CD14-positive monocyte (primary cell): Measurements from ENCODE around the gene MAP4K3. TPM values are rescaled to one million over a fixed set of nuclear protein-coding genes. Genes with fewer than 3 reads are reported as not detected.

Experiments
- DNase-seq, 3 donors: peaks; one replicate each; pipeline ENCODE4 v3.0.0-alpha.2; 2011 to 2022
- H2AFZ ChIP-seq: 2 replicates; pipeline ENCODE4 v1.6.0; 2012; ENCODE audit warnings: mild to moderate bottlenecking, low read depth, low read length, inconsistent platforms; ENCODE audit not compliant: insufficient read depth, poor library complexity, severe bottlenecking
- H3K27ac ChIP-seq, 2 donors: 1 replicate in 1 of 2; 2 replicates in 1 of 2; pipeline ENCODE4 v1.5.1; 2012 to 2013; ENCODE audit warnings: low read length in 2 of 2, control low read depth in 1 of 2, inconsistent platforms in 1 of 2, low read depth in 1 of 2, mild to moderate bottlenecking in 1 of 2
- H3K27me3 ChIP-seq, 2 donors: one replicate each; pipeline versions ENCODE4 v1.6.0 to v1.6.1; 2011 to 2013; ENCODE audit warnings: low read length in 2 of 2; ENCODE audit not compliant: control insufficient read depth in 2 of 2, insufficient read depth in 2 of 2
- H3K36me3 ChIP-seq, 2 donors: replicated peaks in 1 of 2; 1 replicate in 1 of 2; 2 replicates in 1 of 2; pipeline versions ENCODE4 v1.5.1 to v1.6.1; 2012 to 2013; ENCODE audit warnings: low read length in 2 of 2, control low read depth in 1 of 2, inconsistent platforms in 1 of 2, mild to moderate bottlenecking in 1 of 2; ENCODE audit not compliant: insufficient read depth in 2 of 2, control insufficient read depth in 1 of 2
- H3K4me1 ChIP-seq, 2 donors: 1 replicate in 1 of 2; 2 replicates in 1 of 2; pipeline versions ENCODE4 v1.5.1 to v1.6.1; 2012 to 2013; ENCODE audit warnings: low read length in 2 of 2, control low read depth in 1 of 2, inconsistent platforms in 1 of 2, mild to moderate bottlenecking in 1 of 2, moderate library complexity in 1 of 2; ENCODE audit not compliant: insufficient read depth in 2 of 2, control insufficient read depth in 1 of 2
- H3K4me2 ChIP-seq: replicated peaks from 2 replicates; pipeline ENCODE3; 2012; ENCODE audit warnings: low read length, moderate library complexity, mild to moderate bottlenecking; ENCODE audit not compliant: poor library complexity, severe bottlenecking; ENCODE audit errors: extremely low read depth
- H3K4me3 ChIP-seq, 3 experiments: fragments of 200-600 bp in 1 of 3; sonication (generic) in 1 of 3; replicated peaks in 1 of 3; 1 replicate in 2 of 3; 2 replicates in 1 of 3; pipeline ENCODE4 v1.5.1; 2011 to 2013; ENCODE audit warnings: low read length in 3 of 3, mild to moderate bottlenecking in 3 of 3, control low read depth in 2 of 3, low read depth in 2 of 3, inconsistent platforms in 1 of 3, moderate library complexity in 1 of 3
- H3K79me2 ChIP-seq: 2 replicates; pipeline ENCODE4 v1.6.0; 2012; ENCODE audit warnings: mild to moderate bottlenecking, control low read depth, inconsistent platforms, low read length, moderate library complexity; ENCODE audit not compliant: insufficient read depth
- H3K9ac ChIP-seq: 2 replicates; pipeline ENCODE4 v1.6.0; 2017; ENCODE audit warnings: low read length, mild to moderate bottlenecking; ENCODE audit not compliant: insufficient read depth, poor library complexity, severe bottlenecking
- H3K9me3 ChIP-seq, 2 donors: replicated peaks in 1 of 2; 1 replicate in 1 of 2; 2 replicates in 1 of 2; pipeline versions ENCODE4 v1.5.1 to v1.6.1; 2012 to 2013; ENCODE audit warnings: low read length in 2 of 2, control low read depth in 1 of 2; ENCODE audit not compliant: control insufficient read depth in 1 of 2, insufficient read depth in 1 of 2
- H4K20me1 ChIP-seq: 2 replicates; pipeline ENCODE4 v1.6.0; 2012; ENCODE audit warnings: mild to moderate bottlenecking, low read length, control low read depth, moderate library complexity; ENCODE audit not compliant: insufficient read depth
- H3K27ac Mint-ChIP-seq, 7 donors: one replicate each; pipeline ENCODE4 v1.8.0; 2020; ENCODE audit warnings: mild to moderate bottlenecking in 7 of 7, mixed read lengths in 7 of 7, moderate library complexity in 6 of 7, inconsistent platforms in 2 of 7
- H3K27me3 Mint-ChIP-seq, 3 donors: one replicate each; pipeline ENCODE4 v1.8.0; 2021 to 2022; ENCODE audit warnings: low read depth in 3 of 3, mild to moderate bottlenecking in 3 of 3, mixed read lengths in 3 of 3, moderate library complexity in 3 of 3, inconsistent platforms in 1 of 3
- H3K36me3 Mint-ChIP-seq, 2 donors: one replicate each; pipeline ENCODE4 v1.8.0; 2020; ENCODE audit warnings: mixed read lengths in 2 of 2, inconsistent platforms in 1 of 2, mild to moderate bottlenecking in 1 of 2
- H3K4me1 Mint-ChIP-seq: one replicate; pipeline ENCODE4 v1.8.0; 2020; ENCODE audit warnings: mild to moderate bottlenecking, mixed read lengths
- H3K4me3 Mint-ChIP-seq, 2 donors: one replicate each; pipeline ENCODE4 v1.8.0; 2020; ENCODE audit warnings: mild to moderate bottlenecking in 2 of 2, mixed read lengths in 2 of 2, moderate library complexity in 1 of 2
- H3K9me3 Mint-ChIP-seq, 7 donors: one replicate each; pipeline ENCODE4 v1.8.0; 2020 to 2022; ENCODE audit warnings: mixed read lengths in 7 of 7, mild to moderate bottlenecking in 6 of 7, moderate library complexity in 6 of 7, inconsistent platforms in 2 of 7
- CTCF ChIP-seq: fragments of 200-600 bp; IDR thresholded peaks from one replicate; pipeline ENCODE4 v1.8.0; 2022; ENCODE audit warnings: antibody characterized with exemption, mild to moderate bottlenecking
- WGBS: methylation state at CpG from one replicate; pipeline ENCODE4 v1.1.5; 2013; ENCODE audit warnings: missing lambda C conversion rate; ENCODE audit not compliant: insufficient coverage; 5-methylcytosine and 5-hydroxymethylcytosine counted together
- intact Hi-C, 2 donors: fragments of 100-400 bp; cut with micrococcal nuclease; formaldehyde crosslinking; loops; one replicate each; pipeline versions ENCODE4 v1.15.0 to v1.15.1; 2023
- polyA plus RNA-seq, 3 donors: library from polyadenylated mRNA; depleted of rRNA in 1 of 3; unstranded in 2 of 3; stranded (reverse) in 1 of 3; fragments of 300-500 nt in 2 of 3; fragments of >200 nt in 1 of 3; fragmentation: Illumina TruSeq in 2 of 3; gene quantifications; 1 replicate in 2 of 3; 2 replicates in 1 of 3; pipeline ENCODE4 v1.2.3, GENCODE V29; 2012 to 2021

Gene MAP4K3
- polyA plus RNA-seq, 3 donors = 1.0 to 8.0 (median 4.0) TPM

- Histone ChIP-seq H3K79me2 (peaks cover 5% of the 10 kb centered on the region), H4K20me1 (peaks cover 3% of the 10 kb centered on the region), H3K27me3 (no peaks in the 10 kb centered on the region), H3K4me2 (no peak overlapping the region), H3K9ac (no peak overlapping the region), H3K27ac (no peak overlapping the region), H3K36me3 (peaks cover 0 to 30% of the 10 kb centered on the region in 2 donors), H2AFZ (no peak overlapping the region), H3K4me1 (peaks cover 7 to 12% of the 10 kb centered on the region in 2 donors), H3K4me3 (no peak overlapping the region), H3K9me3 (peaks cover 6% of the 10 kb centered on the region in 2 donors)
- peaks cover 18% of the 10 kb centered on the region for H3K4me1 Mint-ChIP-seq
- DNase-seq = no peak
- H3K27me3 Mint-ChIP-seq = no peaks in the 10 kb centered on the region
- intact Hi-C loops = loop anchor here in 1 of 2 donors (10.0 kb wide), 1 partner anchor 359 kb away; no protein-coding TSS in a partner anchor
- no CpG with 5 or more reads among the region's 2 CpGs for WGBS
- TF ChIP-seq CTCF = no peak
- H3K4me3 Mint-ChIP-seq = no peak overlapping the region
- peak overlapping the region in 2 of 7 donors; percentile 8 to 27 for H3K27ac Mint-ChIP-seq
- H3K36me3 Mint-ChIP-seq = peaks cover 28 to 31% of the 10 kb centered on the region in 2 donors
- H3K9me3 Mint-ChIP-seq = peaks cover 7 to 23% (median 17%) of the 10 kb centered on the region in 7 donors
Measured at GRCh38 chr2:39375917-39376316, 61.2 kb downstream of the MAP4K3 start.

DNA sequence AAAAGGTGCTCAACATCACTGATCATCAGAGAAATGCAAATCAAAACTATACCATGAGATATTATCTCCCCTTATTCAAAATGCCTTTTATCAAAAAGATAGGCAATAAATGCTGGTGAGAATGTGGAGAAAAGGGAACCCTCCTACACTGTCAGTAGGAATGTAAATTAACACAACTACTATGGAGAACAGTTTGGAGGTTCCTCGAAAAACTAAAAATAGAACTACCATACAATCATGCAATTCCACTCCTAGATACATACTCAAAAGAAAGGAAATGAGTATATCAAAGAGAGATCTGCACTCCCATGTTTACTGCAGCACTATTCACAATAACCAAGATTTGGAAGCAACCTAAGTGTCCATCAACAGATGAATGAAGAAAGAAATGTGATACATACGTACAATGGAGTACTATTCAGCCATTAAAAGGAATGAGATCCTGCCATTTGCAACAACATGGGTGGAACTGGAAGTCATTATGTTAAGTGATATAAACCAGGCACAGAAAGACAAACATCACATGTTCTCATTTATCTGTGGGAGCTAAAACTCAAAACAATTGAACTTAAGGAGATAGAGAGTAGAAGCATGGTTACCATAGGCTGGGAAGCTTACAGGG, 63.8 kb downstream of the MAP4K3 start:
- Mint-ChIP-seq H3K4me3 (no peak overlapping the region), H3K4me1 (peaks cover 9% of the 10 kb centered on the region), H3K9me3 (peaks cover 7 to 23% (median 17%) of the 10 kb centered on the region in 7 donors), H3K36me3 (peaks cover 30 to 31% of the 10 kb centered on the region in 2 donors), H3K27ac (no peak overlapping the region), H3K27me3 (peaks cover 0 to 1% (median 0%) of the 10 kb centered on the region in 3 donors)
- H3K36me3 ChIP-seq = peaks cover 0 to 30% of the 10 kb centered on the region in 2 donors
- no peaks in the 10 kb centered on the region for H3K27me3 ChIP-seq
- no peak for TF ChIP-seq CTCF
- H4K20me1 ChIP-seq = no peaks in the 10 kb centered on the region
- no peak overlapping the region for H3K27ac ChIP-seq
- H3K4me1 ChIP-seq = peaks cover 4 to 7% of the 10 kb centered on the region in 2 donors
- peaks cover 6% of the 10 kb centered on the region in 2 donors for H3K9me3 ChIP-seq
- H3K9ac ChIP-seq = no peak overlapping the region
- no peak for DNase-seq
- no peak overlapping the region for H3K4me3 ChIP-seq
- intact Hi-C loops = loop anchor here in 1 of 2 donors (10.0 kb wide), 1 partner anchor 362 kb away; no protein-coding TSS in a partner anchor
- no CpG with 5 or more reads among the region's 2 CpGs for WGBS
- no peak overlapping the region for H2AFZ ChIP-seq
- no peak overlapping the region for H3K4me2 ChIP-seq
- H3K79me2 ChIP-seq = no peaks in the 10 kb centered on the region
